Hair follicular keratinocyte (primary cell): Measurements from ENCODE around the gene ROM1. TPM values are rescaled to one million over a fixed set of nuclear protein-coding genes. Genes with fewer than 3 reads are reported as not detected.

Experiments used
- total RNA-seq: library from RNA; depleted of rRNA; stranded (reverse); fragments of >200 nt; gene quantifications from 2 replicates; pipeline ENCODE4 v1.2.3, GENCODE V29; 2015

Gene ROM1
- total RNA-seq, result 1.7 and 2.3 TPM in 2 replicates

GRCh38 chr11:62612366-62613290 lies at the start of gene ROM1, which contains the start of gene EML3:
ROM1 (plus strand) TSS chr11:62613257; CDS start chr11:62613282, 25 bp downstream.
EML3 (minus strand) TSS chr11:62612775; CDS start chr11:62612457, 318 bp downstream.

GRCh38 chr11:62573592-62574362 lies 39.3 kb upstream of the ROM1 start, which contains the start of gene EEF1G:
EEF1G (minus strand) TSS chr11:62573891; CDS start chr11:62573842, 49 bp downstream.

GRCh38 chr11:62591448-62592145 lies 21.5 kb upstream of the ROM1 start, which contains the start of gene TUT1:
TUT1 (minus strand) TSS chr11:62591523; CDS start chr11:62591485, 38 bp downstream.

GRCh38 chr11:62601372-62602140 lies 11.5 kb upstream of the ROM1 start, which contains the start of gene MTA2:
MTA2 (minus strand) TSS chr11:62601865; CDS start chr11:62601450, 415 bp downstream.

GRCh38 chr11:62621567-62622470 lies 8.8 kb downstream of the ROM1 start, which contains the start of gene B3GAT3:
B3GAT3 (minus strand) TSS chr11:62621986; CDS start chr11:62621947, 39 bp downstream.

GRCh38 chr11:62645946-62646824 lies 33.1 kb downstream of the ROM1 start, which contains the start of gene GANAB:
GANAB (minus strand) TSS chr11:62646613; CDS start chr11:62646599, 14 bp downstream.

Other genes with a start within 250 kb of the ROM1 start
- gene SCGB1A1, start 194.2 kb upstream of the ROM1 start, total RNA-seq, result not detected in 2 replicates
- 176 and 366 TPM in 2 replicates for gene AHNAK, start 66.5 kb upstream of the ROM1 start, total RNA-seq
- gene EEF1G, start 39.4 kb upstream of the ROM1 start, total RNA-seq, result 1,936 and 2,201 TPM in 2 replicates
- gene TUT1, start 21.7 kb upstream of the ROM1 start, total RNA-seq, result 8.4 and 13.9 TPM in 2 replicates
- gene MTA2, start 11.4 kb upstream of the ROM1 start, total RNA-seq, result 97.5 and 169 TPM in 2 replicates
- 20.2 and 28.7 TPM in 2 replicates for gene EML3, start 482 bp upstream of the ROM1 start, total RNA-seq
- 42.0 and 47.1 TPM in 2 replicates for gene B3GAT3, start 8.7 kb downstream of the ROM1 start, total RNA-seq
- 188 TPM in 2 replicates for gene GANAB, start 33.4 kb downstream of the ROM1 start, total RNA-seq
- 21.2 and 29.4 TPM in 2 replicates for gene INTS5, start 40.0 kb downstream of the ROM1 start, total RNA-seq
- gene C11orf98, start 52.0 kb downstream of the ROM1 start, total RNA-seq, result 53.8 and 88.1 TPM in 2 replicates
- gene CSKMT, start 52.1 kb downstream of the ROM1 start, total RNA-seq, result 7.8 and 19.2 TPM in 2 replicates
- 12.5 and 22.6 TPM in 2 replicates for gene UQCC3, start 58.4 kb downstream of the ROM1 start, total RNA-seq
- gene LBHD1, start 59.0 kb downstream of the ROM1 start, total RNA-seq, result 2.4 and 3.4 TPM in 2 replicates
- gene UBXN1, start 65.8 kb downstream of the ROM1 start, total RNA-seq, result 139 and 165 TPM in 2 replicates
- gene LRRN4CL, start 76.3 kb downstream of the ROM1 start, total RNA-seq, result 0.08 TPM in 2 replicates
- gene BSCL2, start 94.2 kb downstream of the ROM1 start, total RNA-seq, result 20.9 and 34.7 TPM in 2 replicates
- not detected in 2 replicates for gene GNG3, start 94.4 kb downstream of the ROM1 start, total RNA-seq
- 6.4 and 6.5 TPM in 2 replicates for gene HNRNPUL2, start 114.2 kb downstream of the ROM1 start, total RNA-seq
- 15.5 and 17.5 TPM in 2 replicates for gene TTC9C, start 115.2 kb downstream of the ROM1 start, total RNA-seq
- gene ZBTB3, start 140.9 kb downstream of the ROM1 start, total RNA-seq, result 5.0 and 6.1 TPM in 2 replicates
- 125 and 151 TPM in 2 replicates for gene POLR2G, start 148.3 kb downstream of the ROM1 start, total RNA-seq
- gene TAF6L, start 158.1 kb downstream of the ROM1 start, total RNA-seq, result 11.5 and 22.3 TPM in 2 replicates
- gene TMEM179B, start 174.1 kb downstream of the ROM1 start, total RNA-seq, result 46.2 and 52.1 TPM in 2 replicates
- 42.2 and 53.8 TPM in 2 replicates for gene TMEM223, start 178.7 kb downstream of the ROM1 start, total RNA-seq
- 21.8 and 26.4 TPM in 2 replicates for gene NXF1, start 192.2 kb downstream of the ROM1 start, total RNA-seq
- gene STX5, start 218.8 kb downstream of the ROM1 start, total RNA-seq, result 26.9 and 37.9 TPM in 2 replicates
- not detected in 2 replicates for gene TEX54, start 219.6 kb downstream of the ROM1 start, total RNA-seq
- 65.8 and 125 TPM in 2 replicates for gene WDR74, start 226.3 kb downstream of the ROM1 start, total RNA-seq